ENCODE results near the gene RXFP4. TPM values are rescaled to one million over a fixed set of nuclear protein-coding genes. Genes with fewer than 3 reads are reported as not detected.

RXFP4 gene
- total RNA-seq, 1 experiment from 2014 or later, result not detected

DNA sequence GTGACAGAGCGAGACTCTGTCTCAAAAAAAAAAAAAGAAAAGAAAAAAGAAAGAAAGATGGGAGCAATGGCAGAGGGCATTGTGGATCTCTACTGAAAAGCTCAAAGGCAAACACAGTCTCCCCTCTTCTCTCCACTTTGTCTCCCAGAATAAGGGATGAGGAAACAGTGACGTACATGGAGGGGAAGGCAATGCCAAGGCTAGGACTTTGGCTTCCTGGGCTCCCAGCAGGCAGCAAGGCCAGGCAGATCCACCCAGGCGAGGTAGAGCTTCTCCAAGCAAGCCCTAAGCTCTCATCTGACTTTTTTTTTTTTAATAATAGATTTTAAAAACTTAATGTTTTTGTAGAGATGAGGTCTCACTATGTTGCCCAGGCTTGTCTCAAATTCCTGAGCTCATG is 32.3 kb downstream of the RXFP4 start:
- TF ChIP-seq, protein P1, sequence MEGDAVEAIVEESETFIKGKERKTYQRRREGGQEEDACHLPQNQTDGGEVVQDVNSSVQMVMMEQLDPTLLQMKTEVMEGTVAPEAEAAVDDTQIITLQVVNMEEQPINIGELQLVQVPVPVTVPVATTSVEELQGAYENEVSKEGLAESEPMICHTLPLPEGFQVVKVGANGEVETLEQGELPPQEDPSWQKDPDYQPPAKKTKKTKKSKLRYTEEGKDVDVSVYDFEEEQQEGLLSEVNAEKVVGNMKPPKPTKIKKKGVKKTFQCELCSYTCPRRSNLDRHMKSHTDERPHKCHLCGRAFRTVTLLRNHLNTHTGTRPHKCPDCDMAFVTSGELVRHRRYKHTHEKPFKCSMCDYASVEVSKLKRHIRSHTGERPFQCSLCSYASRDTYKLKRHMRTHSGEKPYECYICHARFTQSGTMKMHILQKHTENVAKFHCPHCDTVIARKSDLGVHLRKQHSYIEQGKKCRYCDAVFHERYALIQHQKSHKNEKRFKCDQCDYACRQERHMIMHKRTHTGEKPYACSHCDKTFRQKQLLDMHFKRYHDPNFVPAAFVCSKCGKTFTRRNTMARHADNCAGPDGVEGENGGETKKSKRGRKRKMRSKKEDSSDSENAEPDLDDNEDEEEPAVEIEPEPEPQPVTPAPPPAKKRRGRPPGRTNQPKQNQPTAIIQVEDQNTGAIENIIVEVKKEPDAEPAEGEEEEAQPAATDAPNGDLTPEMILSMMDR (conservative IDR thresholded peaks at IDR 0.05), result no peak
- peaks cover 22% of the 10 kb centered on the region for H3K23me2 ChIP-seq (ENCODE audit: insufficient read length, low read depth, low read length, poor library complexity, severe bottlenecking)
- H3K18ac ChIP-seq (ENCODE audit: insufficient read length, low read depth, low read length), result no peak overlapping the region
- peaks cover 7 to 32% (median 30%) of the 10 kb centered on the region in 3 experiments; a peak in 6 of 7 replicates for H3K36me3 Mint-ChIP-seq (ENCODE audit: insufficient read depth in 1 of 3, low read depth in 3 of 3)
- H3K79me1 ChIP-seq (ENCODE audit: insufficient read depth, low read depth, low read length, poor library complexity, severe bottlenecking), result peaks cover 9% of the 10 kb centered on the region
- H3K9ac ChIP-seq (ENCODE audit: extremely low read depth, insufficient read length, low read length), result no peak overlapping the region
- no peak overlapping the region for H3K4me2 ChIP-seq (ENCODE audit: insufficient read depth, insufficient read length, low read length)
- H2AK5ac ChIP-seq (ENCODE audit: insufficient read length, low read length), result no peak overlapping the region
- H3K23ac ChIP-seq (ENCODE audit: insufficient read length, low read depth, low read length), result no peak overlapping the region
- H3K14ac ChIP-seq (ENCODE audit: insufficient read depth, low read length), result no peak overlapping the region
- peaks cover 73 to 85% of the 10 kb centered on the region in 2 experiments for H3K4me1 Mint-ChIP-seq
- no peak overlapping the region for H2BK5ac ChIP-seq (ENCODE audit: insufficient read length, low read length)
- H4K91ac ChIP-seq (ENCODE audit: insufficient read length, low read depth, low read length), result no peak overlapping the region
- H4K5ac ChIP-seq (ENCODE audit: insufficient read length, low read depth, low read length), result no peak overlapping the region
- no peak overlapping the region for H2BK120ac ChIP-seq (ENCODE audit: low read depth, low read length, poor library complexity, severe bottlenecking)
- no peaks in the 10 kb centered on the region for H3K27me3 ChIP-seq (ENCODE audit: insufficient read depth, low read length)
- no peak overlapping the region for H3K27ac Mint-ChIP-seq
- no peak overlapping the region for H2BK20ac ChIP-seq (ENCODE audit: low read depth, low read length, poor library complexity, severe bottlenecking)
- no peak overlapping the region for H2AFZ ChIP-seq (ENCODE audit: low read length)
- H2BK15ac ChIP-seq (ENCODE audit: low read depth, low read length), result no peak overlapping the region
- no peaks in the 10 kb centered on the region for H3K9me3 Mint-ChIP-seq
- H4K8ac ChIP-seq (replicated peaks; ENCODE audit: insufficient read length, low read depth, low read length), result no peak overlapping the region
- H3K4ac ChIP-seq (ENCODE audit: low read depth, low read length), result no peak overlapping the region
- WGBS (ENCODE audit: extremely low coverage, insufficient read length, low lambda C conversion rate), result no CpG with 5 or more reads among the region's 3 CpGs
- H3K4me1 ChIP-seq (ENCODE audit: insufficient read depth, low read length), result peaks cover 20% of the 10 kb centered on the region
- no peak overlapping the region for H2BK12ac ChIP-seq (ENCODE audit: insufficient read length, low read depth, low read length)
- H3K56ac ChIP-seq (ENCODE audit: insufficient read length, low read depth, low read length), result no peak overlapping the region
- no peak for DNase-seq
- peaks cover 10% of the 10 kb centered on the region for H4K20me1 ChIP-seq (ENCODE audit: control insufficient read depth, insufficient read depth, insufficient read length)
- H3K79me2 ChIP-seq (ENCODE audit: insufficient read depth, low read length), result peaks cover 37% of the 10 kb centered on the region
- H3K27me3 Mint-ChIP-seq (ENCODE audit: low read depth), result no peaks in the 10 kb centered on the region
- H3T11ph ChIP-seq (ENCODE audit: low read length), result no peak overlapping the region
- no peak overlapping the region for H3K27ac ChIP-seq (ENCODE audit: insufficient read length, low read depth, low read length)
- no peak overlapping the region for H3K4me3 Mint-ChIP-seq
- H3K9me3 ChIP-seq (ENCODE audit: control insufficient read depth, low read depth, low read length), result no peaks in the 10 kb centered on the region
